Measurements from ENCODE around the gene NKIRAS1. TPM values are rescaled to one million over a fixed set of nuclear protein-coding genes. Genes with fewer than 3 reads are reported as not detected.
"Not testable (repeated sequence)": the region's sequence is repeated elsewhere in the genome, so short reads cannot be mapped to it uniquely, and the experiment has no call there.

NKIRAS1 gene
- polyA plus RNA-seq, 1 donor, result 7.3 TPM

- peaks cover 15% of the 10 kb centered on the region for H3K36me3 ChIP-seq (ENCODE audit: control insufficient read depth, insufficient read depth, low read length)
- H3K9me3 ChIP-seq (ENCODE audit: control insufficient read depth, low read depth, low read length), result peaks cover 6% of the 10 kb centered on the region
- no peak for DNase-seq
- H3K4me3 ChIP-seq (ENCODE audit: low read length), result no peak overlapping the region
- no peaks in the 10 kb centered on the region for H3K4me1 ChIP-seq (ENCODE audit: control insufficient read depth, insufficient read depth, low read length)
- no peak overlapping the region for H3K27ac ChIP-seq (ENCODE audit: low read length)
- no peaks in the 10 kb centered on the region for H3K27me3 ChIP-seq (ENCODE audit: control insufficient read depth, insufficient read depth, low read length)
- no CpG with 5 or more reads among the region's 2 CpGs for WGBS (ENCODE audit: insufficient coverage, low lambda C conversion rate)
Measured at GRCh38 chr3:23884481-23884880, 32.3 kb downstream of the NKIRAS1 start.

DNA sequence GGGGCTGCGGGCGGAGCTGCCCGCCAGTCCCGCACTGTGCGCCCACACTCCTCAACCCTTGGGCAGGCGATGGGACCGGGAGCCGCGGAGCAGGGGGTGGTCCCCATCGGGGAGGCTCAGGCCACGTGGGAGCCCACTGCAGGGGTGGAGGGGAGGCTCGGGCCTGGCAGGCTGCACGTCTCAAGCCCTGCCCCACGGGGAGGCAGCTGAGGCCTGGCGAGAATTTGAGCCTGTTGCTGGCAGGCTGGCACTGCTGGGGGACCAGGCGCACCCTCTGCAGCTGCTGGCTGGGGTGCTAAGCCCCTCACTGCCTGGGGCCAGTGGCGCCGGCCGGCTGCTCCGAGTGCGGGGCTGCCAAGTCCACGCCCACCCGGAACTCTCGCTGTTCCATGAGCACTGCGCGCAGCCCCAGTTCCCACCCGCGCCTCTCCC is 34.3 kb downstream of the NKIRAS1 start:
- H3K4me1 ChIP-seq (ENCODE audit: control insufficient read depth, insufficient read depth, low read length), result no peaks in the 10 kb centered on the region
- no peak overlapping the region for H3K27ac ChIP-seq (ENCODE audit: low read length)
- H3K36me3 ChIP-seq (ENCODE audit: control insufficient read depth, insufficient read depth, low read length), result peaks cover 14% of the 10 kb centered on the region
- no peak overlapping the region for H3K4me3 ChIP-seq (ENCODE audit: low read length)
- no peak for DNase-seq
- WGBS (ENCODE audit: insufficient coverage, low lambda C conversion rate), result no CpG with 5 or more reads among the region's 28 CpGs
- H3K9me3 ChIP-seq (ENCODE audit: control insufficient read depth, low read depth, low read length), result peaks cover 6% of the 10 kb centered on the region
- no peaks in the 10 kb centered on the region for H3K27me3 ChIP-seq (ENCODE audit: control insufficient read depth, insufficient read depth, low read length)

GRCh38 chr3:23881993-23882392 is 34.8 kb downstream of the NKIRAS1 start:
- H3K27me3 ChIP-seq (ENCODE audit: control insufficient read depth, insufficient read depth, low read length); H3K9me3 ChIP-seq (ENCODE audit: control insufficient read depth, low read depth, low read length); H3K4me3 ChIP-seq (ENCODE audit: low read length); H3K27ac ChIP-seq (ENCODE audit: low read length); H3K4me1 ChIP-seq (ENCODE audit: control insufficient read depth, insufficient read depth, low read length); DNase-seq: not testable (repeated sequence)
- no CpG with 5 or more reads among the region's 4 CpGs for WGBS (ENCODE audit: insufficient coverage, low lambda C conversion rate)
- peaks cover 12% of the 10 kb centered on the region for H3K36me3 ChIP-seq (ENCODE audit: control insufficient read depth, insufficient read depth, low read length)

DNA sequence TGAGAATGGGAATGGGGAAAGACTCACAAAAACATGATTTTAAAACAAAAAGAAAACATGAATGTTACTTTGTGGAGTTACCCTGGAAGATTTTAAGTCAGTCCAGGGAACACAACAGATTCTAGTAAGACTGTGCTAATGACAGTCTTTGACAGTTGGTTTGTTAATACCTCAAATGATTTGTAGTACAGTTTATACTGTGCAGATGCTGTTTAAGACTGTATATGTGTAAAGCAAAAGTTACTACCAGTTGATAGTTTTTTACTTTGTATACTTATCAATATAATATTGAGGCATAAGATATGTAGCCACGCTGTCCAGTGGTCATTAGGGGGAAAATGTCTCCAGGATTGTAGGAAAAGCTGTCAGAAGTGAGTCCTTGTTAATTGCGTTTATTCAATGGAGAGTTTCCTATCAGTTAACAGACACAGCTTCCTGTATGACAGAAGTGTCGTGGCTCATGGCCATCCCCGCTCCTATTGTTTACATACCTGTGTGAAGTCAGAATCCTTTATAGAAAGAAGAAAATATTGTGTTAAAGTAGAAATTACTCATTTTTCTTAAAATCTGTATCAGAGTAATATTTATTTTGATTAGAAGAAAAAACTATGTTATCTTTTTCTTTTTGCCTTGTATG is 36.0 kb downstream of the NKIRAS1 start:
- Histone ChIP-seq H3K4me1 (ENCODE audit: control insufficient read depth, insufficient read depth, low read length) (no peaks in the 10 kb centered on the region), H3K4me3 (ENCODE audit: low read length) (no peak overlapping the region), H3K9me3 (ENCODE audit: control insufficient read depth, low read depth, low read length) (peaks cover 6% of the 10 kb centered on the region), H3K27ac (ENCODE audit: low read length) (no peak overlapping the region), H3K36me3 (ENCODE audit: control insufficient read depth, insufficient read depth, low read length) (peaks cover 12% of the 10 kb centered on the region), H3K27me3 (ENCODE audit: control insufficient read depth, insufficient read depth, low read length) (no peaks in the 10 kb centered on the region)
- DNase-seq, result no peak
- WGBS (ENCODE audit: insufficient coverage, low lambda C conversion rate), result 33% methylated on average over 1 of the region's 4 CpGs

DNA sequence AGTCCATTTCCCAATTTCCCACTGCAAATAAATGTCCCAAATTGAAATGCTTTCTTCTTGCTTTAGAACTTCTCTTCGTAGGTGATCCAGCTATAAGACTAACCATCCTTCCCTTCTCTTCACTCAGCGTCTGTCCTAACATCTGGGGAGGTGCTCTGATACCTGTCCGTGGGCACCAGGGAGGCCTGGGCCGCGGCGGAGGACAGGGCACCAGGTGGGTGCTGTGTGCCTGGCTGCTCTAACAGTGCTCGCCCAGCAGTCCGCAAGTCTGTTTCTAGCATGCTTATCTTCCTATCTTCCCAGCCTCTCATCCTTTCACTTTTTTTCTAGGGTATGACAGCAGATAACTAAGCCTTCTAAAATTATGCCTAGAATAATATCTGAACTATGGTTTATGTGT is 37.3 kb downstream of the NKIRAS1 start:
- Histone ChIP-seq H3K4me3 (ENCODE audit: low read length) (no peak overlapping the region), H3K36me3 (ENCODE audit: control insufficient read depth, insufficient read depth, low read length) (peaks cover 12% of the 10 kb centered on the region), H3K27me3 (ENCODE audit: control insufficient read depth, insufficient read depth, low read length) (no peaks in the 10 kb centered on the region), H3K9me3 (ENCODE audit: control insufficient read depth, low read depth, low read length) (peaks cover 6% of the 10 kb centered on the region), H3K27ac (ENCODE audit: low read length) (no peak overlapping the region), H3K4me1 (ENCODE audit: control insufficient read depth, insufficient read depth, low read length) (no peaks in the 10 kb centered on the region)
- 100% methylated on average over 1 of the region's 8 CpGs for WGBS (ENCODE audit: insufficient coverage, low lambda C conversion rate)
- DNase-seq, result no peak

DNA sequence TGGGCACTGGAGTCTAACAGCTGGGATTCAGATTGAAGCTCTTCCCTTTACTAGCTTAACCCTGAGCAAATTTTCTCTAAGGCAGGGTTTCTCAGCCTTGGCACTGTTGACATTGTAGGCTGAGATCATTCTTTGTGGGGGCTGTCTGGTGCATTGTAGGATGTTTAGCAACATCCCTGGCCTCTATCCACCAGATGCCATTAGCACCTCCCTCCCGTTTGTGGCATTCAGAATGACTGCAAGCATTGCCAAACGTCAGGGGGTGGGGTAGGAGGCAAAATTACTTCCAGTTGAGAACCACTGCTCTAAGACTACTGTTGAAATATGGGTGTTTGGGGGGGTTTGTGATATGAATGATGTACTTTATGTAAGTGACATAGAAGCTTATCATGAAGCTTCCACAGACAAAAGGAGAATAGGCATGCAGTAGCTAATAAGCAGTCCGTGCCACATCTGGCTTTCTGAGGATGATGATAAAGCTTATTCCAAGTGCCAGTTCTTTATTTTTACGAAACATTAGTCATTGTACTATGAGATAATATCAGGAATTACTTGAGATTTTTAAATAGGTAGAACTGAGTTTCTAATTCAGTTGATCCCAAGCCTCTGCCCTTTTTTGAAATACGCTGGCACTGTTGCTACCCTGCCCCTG is 39.3 kb downstream of the NKIRAS1 start:
- Histone ChIP-seq H3K4me3 (ENCODE audit: low read length) (no peak overlapping the region), H3K27me3 (ENCODE audit: control insufficient read depth, insufficient read depth, low read length) (no peaks in the 10 kb centered on the region), H3K27ac (ENCODE audit: low read length) (no peak overlapping the region), H3K4me1 (ENCODE audit: control insufficient read depth, insufficient read depth, low read length) (no peaks in the 10 kb centered on the region), H3K9me3 (ENCODE audit: control insufficient read depth, low read depth, low read length) (peaks cover 2% of the 10 kb centered on the region), H3K36me3 (ENCODE audit: control insufficient read depth, insufficient read depth, low read length) (peaks cover 8% of the 10 kb centered on the region)
- 80% methylated on average over 1 of the region's 5 CpGs for WGBS (ENCODE audit: insufficient coverage, low lambda C conversion rate)
- DNase-seq, result no peak

DNA sequence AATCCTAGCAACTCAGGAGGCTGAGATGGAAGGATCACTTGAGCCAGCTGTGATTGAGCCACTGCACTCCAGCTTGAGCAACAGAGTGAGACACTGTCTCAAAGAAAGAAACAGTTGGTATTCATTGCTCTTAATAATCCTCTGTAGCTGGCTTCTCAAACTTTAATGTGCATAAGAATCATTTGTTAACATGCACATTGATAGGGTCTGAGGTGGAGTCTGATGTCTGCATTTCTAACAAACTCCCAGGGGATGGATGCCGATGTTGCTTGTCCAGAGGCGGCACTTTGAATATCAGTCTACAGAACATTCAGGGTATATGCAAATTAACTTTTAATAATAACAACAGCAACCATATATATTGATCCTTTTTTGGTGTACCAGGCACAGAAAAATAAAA is 39.9 kb downstream of the NKIRAS1 start:
- WGBS (ENCODE audit: insufficient coverage, low lambda C conversion rate), result no CpG with 5 or more reads among the region's 2 CpGs
- no peaks in the 10 kb centered on the region for H3K4me1 ChIP-seq (ENCODE audit: control insufficient read depth, insufficient read depth, low read length)

GRCh38 chr3:23875113-23875725 is 41.6 kb downstream of the NKIRAS1 start:
- Histone ChIP-seq H3K4me1 (ENCODE audit: control insufficient read depth, insufficient read depth, low read length) (no peaks in the 10 kb centered on the region), H3K27me3 (ENCODE audit: control insufficient read depth, insufficient read depth, low read length) (no peaks in the 10 kb centered on the region), H3K9me3 (ENCODE audit: control insufficient read depth, low read depth, low read length) (peaks cover 5% of the 10 kb centered on the region), H3K27ac (ENCODE audit: low read length) (no peak overlapping the region), H3K4me3 (ENCODE audit: low read length) (no peak overlapping the region), H3K36me3 (ENCODE audit: control insufficient read depth, insufficient read depth, low read length) (peaks cover 2% of the 10 kb centered on the region)
- DNase-seq, result no peak
- WGBS (ENCODE audit: insufficient coverage, low lambda C conversion rate), result 100% methylated on average over 1 of the region's 4 CpGs

More for the DNA sequence above, 39.9 kb downstream of the NKIRAS1 start:
- no peaks in the 10 kb centered on the region for H3K27me3 ChIP-seq (ENCODE audit: control insufficient read depth, insufficient read depth, low read length)
- H3K4me3 ChIP-seq (ENCODE audit: low read length), result no peak overlapping the region
- H3K36me3 ChIP-seq (ENCODE audit: control insufficient read depth, insufficient read depth, low read length), result peaks cover 4% of the 10 kb centered on the region
- DNase-seq, result no peak
- no peak overlapping the region for H3K27ac ChIP-seq (ENCODE audit: low read length)
- H3K9me3 ChIP-seq (ENCODE audit: control insufficient read depth, low read depth, low read length), result peaks cover 4% of the 10 kb centered on the region

DNA sequence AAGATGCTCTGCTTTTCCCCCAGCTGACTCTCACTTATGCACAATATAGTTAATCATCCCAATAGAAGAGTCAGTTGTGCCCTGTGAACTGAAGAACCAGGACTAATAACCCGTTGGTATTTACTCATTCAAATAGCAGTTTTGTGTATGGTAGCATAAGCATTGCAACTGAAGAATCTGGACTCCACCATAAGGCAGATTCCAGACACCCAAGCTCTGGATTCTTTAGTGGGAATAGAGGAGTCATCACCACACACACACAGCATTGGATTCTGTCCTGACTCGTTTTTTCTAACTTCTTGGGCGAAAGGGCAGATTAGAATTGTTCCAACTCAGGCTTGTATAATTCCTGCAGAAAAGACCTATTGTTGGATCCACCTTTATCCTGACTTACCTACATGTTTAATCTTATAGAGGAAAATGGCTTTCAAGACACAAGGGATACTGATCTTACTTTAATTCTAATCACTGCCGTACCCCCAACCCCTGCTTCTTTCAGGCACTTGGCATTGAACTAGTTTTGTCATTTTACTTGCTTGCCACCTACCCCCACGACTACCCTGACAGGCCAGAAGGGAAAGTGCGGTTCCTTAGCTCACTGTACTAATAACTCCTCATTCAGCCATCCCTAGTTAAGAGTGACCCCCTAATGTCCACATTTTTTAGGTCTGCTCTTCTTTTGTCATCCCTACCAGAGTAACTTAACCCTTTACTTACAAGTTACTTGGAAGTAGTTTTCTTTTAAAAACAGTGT is 42.3 kb downstream of the NKIRAS1 start:
- peaks cover 2% of the 10 kb centered on the region for H3K4me1 ChIP-seq (ENCODE audit: control insufficient read depth, insufficient read depth, low read length)
- H3K9me3 ChIP-seq (ENCODE audit: control insufficient read depth, low read depth, low read length), result peaks cover 5% of the 10 kb centered on the region
- H3K27me3 ChIP-seq (ENCODE audit: control insufficient read depth, insufficient read depth, low read length), result no peaks in the 10 kb centered on the region
- WGBS (ENCODE audit: insufficient coverage, low lambda C conversion rate), result no CpG with 5 or more reads among the region's 6 CpGs
- H3K27ac ChIP-seq (ENCODE audit: low read length), result no peak overlapping the region
- no peak for DNase-seq
- H3K4me3 ChIP-seq (ENCODE audit: low read length), result no peak overlapping the region
- H3K36me3 ChIP-seq (ENCODE audit: control insufficient read depth, insufficient read depth, low read length), result peaks cover 2% of the 10 kb centered on the region

DNA sequence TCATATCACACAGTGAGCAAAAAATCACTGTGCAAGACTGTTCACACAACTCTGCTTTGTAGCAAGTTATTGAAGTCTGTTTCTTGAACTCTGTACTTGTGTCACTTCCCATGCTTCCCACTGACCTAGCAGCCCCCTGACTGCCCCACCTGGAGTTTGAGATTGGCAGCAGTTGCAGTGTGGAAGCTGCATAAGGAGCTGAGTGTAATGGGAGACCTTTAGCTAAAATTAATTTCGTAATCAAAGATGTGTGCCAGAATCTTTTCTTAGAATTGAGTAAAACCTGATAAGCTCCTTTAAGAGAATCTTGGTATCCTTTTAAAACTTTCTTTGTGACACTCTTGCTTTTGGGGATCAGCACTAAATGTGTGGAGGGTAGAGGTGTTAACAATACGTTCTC is 42.8 kb downstream of the NKIRAS1 start:
- Histone ChIP-seq H3K27ac (ENCODE audit: low read length) (no peak overlapping the region), H3K4me1 (ENCODE audit: control insufficient read depth, insufficient read depth, low read length) (peaks cover 2% of the 10 kb centered on the region), H3K9me3 (ENCODE audit: control insufficient read depth, low read depth, low read length) (peaks cover 5% of the 10 kb centered on the region), H3K4me3 (ENCODE audit: low read length) (no peak overlapping the region), H3K27me3 (ENCODE audit: control insufficient read depth, insufficient read depth, low read length) (no peaks in the 10 kb centered on the region), H3K36me3 (ENCODE audit: control insufficient read depth, insufficient read depth, low read length) (peaks cover 2% of the 10 kb centered on the region)
- DNase-seq, result no peak
- no CpG with 5 or more reads among the region's 2 CpGs for WGBS (ENCODE audit: insufficient coverage, low lambda C conversion rate)

Measured in large intestine (tissue), 3 donors.